Gastroesophageal sphincter (tissue), 4 donors: ENCODE measurements around the gene TEPSIN. TPM values are rescaled to one million over a fixed set of nuclear protein-coding genes. Genes with fewer than 3 reads are reported as not detected.
"Not testable (repeated sequence)": the region's sequence is repeated elsewhere in the genome, so short reads cannot be mapped to it uniquely, and the experiment has no call there.

Experiments used
- ATAC-seq: fragments of 150-250 bp; one replicate; pipeline ENCODE4 v1.9.1; 2016; ENCODE audit warnings: mild to moderate bottlenecking, moderate library complexity
- H3K27ac ChIP-seq, 4 donors: fragments of 200-600 bp; sonication (generic) in 3 of 4; 1 replicate in 3 of 4; 2 replicates in 1 of 4; pipeline ENCODE4 v1.5.1; 2016 to 2019
- H3K27me3 ChIP-seq: fragments of 200-600 bp; sonication (generic); one replicate; pipeline ENCODE4 v1.5.1; 2019
- H3K36me3 ChIP-seq, 2 donors: fragments of 200-600 bp; sonication (generic); one replicate each; pipeline ENCODE4 v1.5.1; 2019; ENCODE audit warnings: control low read depth in 1 of 2
- H3K4me1 ChIP-seq, 3 donors: fragments of 200-600 bp; sonication (generic); 1 replicate in 2 of 3; 2 replicates in 1 of 3; pipeline ENCODE4 v1.5.1; 2016 to 2019; ENCODE audit warnings: control low read depth in 2 of 3
- H3K4me3 ChIP-seq, 2 donors: fragments of 200-600 bp; sonication (generic); one replicate each; pipeline ENCODE4 v1.5.1; 2019; ENCODE audit warnings: mild to moderate bottlenecking in 1 of 2, moderate library complexity in 1 of 2
- H3K9me3 ChIP-seq, 3 donors: fragments of 200-600 bp; sonication (generic); one replicate each; pipeline ENCODE4 v1.5.1; 2017 to 2019; ENCODE audit warnings: control low read depth in 2 of 3
- CTCF ChIP-seq, 4 experiments: fragments of 200-600 bp in 2 of 4; fragments of 450-650 bp in 2 of 4; sonication (generic) in 1 of 4; IDR thresholded peaks; one replicate each; pipeline ENCODE4 v1.5.1; 2017 to 2019; ENCODE audit warnings: antibody characterized with exemption in 4 of 4, mild to moderate bottlenecking in 2 of 4, moderate library complexity in 2 of 4
- EP300 ChIP-seq: sonication (generic); formaldehyde crosslinking; IDR thresholded peaks from one replicate; pipeline ENCODE4 v1.6.1; 2017; ENCODE audit warnings: antibody characterized with exemption, mild to moderate bottlenecking
- POLR2A ChIP-seq, 2 donors: fragments of 450-650 bp; IDR thresholded peaks; one replicate each; pipeline ENCODE4 v1.6.1; 2017; ENCODE audit warnings: antibody characterized with exemption in 2 of 2, mild to moderate bottlenecking in 2 of 2, moderate library complexity in 1 of 2
- POLR2AphosphoS5 ChIP-seq: sonication (generic); formaldehyde crosslinking; IDR thresholded peaks from one replicate; pipeline ENCODE4 v1.6.1; 2017; ENCODE audit warnings: antibody characterized with exemption
- WGBS, 2 donors: methylation state at CpG; one replicate each; pipeline ENCODE4 v1.1.5; 2018; ENCODE audit warnings: low coverage in 1 of 2; 5-methylcytosine and 5-hydroxymethylcytosine counted together
- total RNA-seq, 4 donors: library from RNA; depleted of rRNA; stranded (reverse); fragments of >200 nt; gene quantifications; one replicate each; pipeline ENCODE4 v1.1.0, GENCODE V29; 2016

The TEPSIN gene
- total RNA-seq, 4 donors from 2014 or later = 8.0 to 43.0 (median 23.5) TPM

- Histone ChIP-seq H3K27me3 (no peaks in the 10 kb centered on the region), H3K36me3 (peaks cover 0 to 65% of the 10 kb centered on the region in 2 donors)
- WGBS, 2 donors = 90 to 100% methylated on average over 2 to 6 of the region's 14 CpGs
These were observed 9.3 kb downstream of the TEPSIN start for GRCh38 chr17:81229666-81229920.

GRCh38 chr17:81228834-81229665 lies 9.8 kb downstream of the TEPSIN start:
- ATAC-seq = no peak
- Histone ChIP-seq H3K27ac (no peak overlapping the region), H3K4me1 (peaks cover 0 to 1% (median 0%) of the 10 kb centered on the region in 3 donors), H3K36me3 (peaks cover 0 to 60% of the 10 kb centered on the region in 2 donors), H3K4me3 (no peak overlapping the region), H3K9me3 (peaks cover 0 to 3% (median 0%) of the 10 kb centered on the region in 3 donors), H3K27me3 (no peaks in the 10 kb centered on the region)
- TF ChIP-seq EP300 (no peak), POLR2AphosphoS5 (no peak), POLR2A (IDR thresholded peaks at IDR 0.05) (no peak), CTCF (IDR thresholded peaks at IDR 0.05) (no peak)
- WGBS, 2 donors = 83% methylated on average over 6 of the region's 32 CpGs; no CpG with 5 or more reads in 1 of the 2 donors

More at GRCh38 chr17:81229666-81229920, 9.3 kb downstream of the TEPSIN start:
- no peak for TF ChIP-seq CTCF (IDR thresholded peaks at IDR 0.05)
- no peak for TF ChIP-seq POLR2AphosphoS5
- TF ChIP-seq EP300 = no peak
- no peak for TF ChIP-seq POLR2A (IDR thresholded peaks at IDR 0.05)
- no peak overlapping the region for H3K27ac ChIP-seq
- H3K4me1 ChIP-seq = no peaks in the 10 kb centered on the region
- ATAC-seq = no peak
- no peak overlapping the region for H3K4me3 ChIP-seq
- H3K9me3 ChIP-seq = peaks cover 0 to 3% (median 0%) of the 10 kb centered on the region in 3 donors

GRCh38 chr17:81228420-81228819 lies 10.4 kb downstream of the TEPSIN start:
- no peak overlapping the region for H3K27ac ChIP-seq
- ATAC-seq = no peak
- 82% methylated on average over 7 of the region's 9 CpGs; no CpG with 5 or more reads in 1 of the 2 donors for WGBS, 2 donors

GRCh38 chr17:81227630-81228029 lies 11.2 kb downstream of the TEPSIN start:
- Histone ChIP-seq H3K4me1 (peaks cover 0 to 11% (median 5%) of the 10 kb centered on the region in 3 donors), H3K36me3 (peaks cover 0 to 46% of the 10 kb centered on the region in 2 donors)
- not testable (repeated sequence) for H3K27ac ChIP-seq, H3K27me3 ChIP-seq, ATAC-seq, H3K9me3 ChIP-seq, H3K4me3 ChIP-seq
- WGBS, 2 donors = 62 to 75% methylated on average over 2 of the region's 2 CpGs

More at GRCh38 chr17:81228420-81228819, 10.4 kb downstream of the TEPSIN start:
- TF ChIP-seq POLR2A (IDR thresholded peaks at IDR 0.05) (no peak), CTCF (IDR thresholded peaks at IDR 0.05) (no peak), EP300 (no peak), POLR2AphosphoS5 (no peak)
- Histone ChIP-seq H3K36me3 (peaks cover 0 to 53% of the 10 kb centered on the region in 2 donors), H3K4me1 (peaks cover 0 to 8% (median 4%) of the 10 kb centered on the region in 3 donors), H3K4me3 (no peak overlapping the region), H3K9me3 (peaks cover 0 to 3% (median 0%) of the 10 kb centered on the region in 3 donors), H3K27me3 (no peaks in the 10 kb centered on the region)

- Histone ChIP-seq H3K27me3 (no peaks in the 10 kb centered on the region), H3K36me3 (peaks cover 0 to 20% of the 10 kb centered on the region in 2 donors), H3K9me3 (peaks cover 0 to 3% (median 0%) of the 10 kb centered on the region in 3 donors), H3K4me1 (peaks cover 5 to 27% (median 17%) of the 10 kb centered on the region in 3 donors), H3K4me3 (peak overlapping the region; percentile 40 to 82), H3K27ac (peak overlapping the region in 3 of 4 donors; percentile 56 to 71 (median 70))
- no peak for TF ChIP-seq POLR2AphosphoS5
- no peak for TF ChIP-seq EP300
- TF ChIP-seq POLR2A (IDR thresholded peaks at IDR 0.05) = no peak
- no peak for TF ChIP-seq CTCF (IDR thresholded peaks at IDR 0.05)
- 12 to 20% methylated on average over 1 to 11 of the region's 11 CpGs for WGBS, 2 donors
- no peak for ATAC-seq
These were observed 15.1 kb downstream of the TEPSIN start for GRCh38 chr17:81223762-81224130.
